HepG2 (cell line): ENCODE measurements around the gene SLC10A1. TPM values are rescaled to one million over a fixed set of nuclear protein-coding genes. Genes with fewer than 3 reads are reported as not detected.

Source experiments
- AHDC1 ChIP-seq: sonication (generic); formaldehyde crosslinking; IDR thresholded peaks from 2 replicates; pipeline ENCODE4 v1.5.1; 2020; ENCODE audit warnings: mild to moderate bottlenecking, missing genetic modification reagents, borderline replicate concordance
- CBX1 ChIP-seq: IDR thresholded peaks from one replicate; pipeline ENCODE4 v1.6.1; 2016; ENCODE audit warnings: antibody characterized with exemption, low read depth
- ELF3 ChIP-seq: IDR thresholded peaks from 2 replicates; pipeline ENCODE4 v1.6.1; 2016; ENCODE audit warnings: missing genetic modification reagents, missing compliant biosample characterization
- FOXJ3 ChIP-seq: sonication (generic); formaldehyde crosslinking; IDR thresholded peaks from 2 replicates; pipeline ENCODE4 v1.4.0; 2020; ENCODE audit warnings: missing genetic modification reagents, mild to moderate bottlenecking, borderline replicate concordance
- LCORL ChIP-seq, 2 experiments: fragments of 450-650 bp in 1 of 2; sonication (generic) in 1 of 2; formaldehyde crosslinking in 1 of 2; IDR thresholded peaks; 2 replicates each; pipeline versions ENCODE4 v1.5.0 to v1.6.1; 2017 to 2020; ENCODE audit warnings: antibody characterized with exemption in 1 of 2, missing genetic modification reagents in 1 of 2
- POLR2G ChIP-seq: fragments of 200-400 bp; formaldehyde crosslinking; IDR thresholded peaks from 2 replicates; pipeline ENCODE4 v1.6.1; 2018; ENCODE audit warnings: mild to moderate bottlenecking, low read depth, low read length, moderate library complexity
- RARA ChIP-seq: IDR thresholded peaks from 2 replicates; pipeline ENCODE4 v1.6.1; 2016; ENCODE audit warnings: missing genetic modification reagents, missing compliant biosample characterization
- ZBTB7B ChIP-seq: sonication (generic); formaldehyde crosslinking; IDR thresholded peaks from 2 replicates; pipeline ENCODE4 v1.4.0; 2020; ENCODE audit warnings: missing genetic modification reagents
- ZFX ChIP-seq: sonication (generic); formaldehyde crosslinking; IDR thresholded peaks from 2 replicates; pipeline ENCODE4 v1.4.0; 2020; ENCODE audit warnings: mild to moderate bottlenecking, low read depth, missing genetic modification reagents, moderate library complexity
- ZNF136 ChIP-seq: sonication (generic); formaldehyde crosslinking; IDR thresholded peaks from 2 replicates; pipeline ENCODE4 v1.8.1; 2022; ENCODE audit warnings: low read depth, mild to moderate bottlenecking, moderate library complexity, missing genetic modification reagents
- ZNF605 ChIP-seq: sonication (generic); formaldehyde crosslinking; IDR thresholded peaks from 2 replicates; pipeline ENCODE4 v1.8.0; 2022; ENCODE audit warnings: mild to moderate bottlenecking, missing genetic modification reagents
- ZNF644 ChIP-seq: IDR thresholded peaks from 2 replicates; pipeline ENCODE4 v1.6.1; 2016; ENCODE audit warnings: low read depth
- ZNF678 ChIP-seq: sonication (generic); formaldehyde crosslinking; IDR thresholded peaks from 2 replicates; pipeline ENCODE4 v1.4.0; 2020; ENCODE audit warnings: mild to moderate bottlenecking, missing genetic modification reagents
- ZNF772 ChIP-seq: sonication (generic); formaldehyde crosslinking; IDR thresholded peaks from 2 replicates; pipeline ENCODE4 v1.5.0; 2020; ENCODE audit warnings: mild to moderate bottlenecking, missing genetic modification reagents
- ZSCAN29 ChIP-seq: sonication (generic); formaldehyde crosslinking; conservative IDR thresholded peaks from 2 replicates; pipeline ENCODE4 v1.4.0; 2020; ENCODE audit warnings: mild to moderate bottlenecking, missing genetic modification reagents
- polyA plus RNA-seq, 8 experiments: library from polyadenylated mRNA; depleted of rRNA in 3 of 8; stranded (reverse) in 7 of 8; unstranded in 1 of 8; fragments of >200 nt; fragmentation: Illumina TruSeq in 4 of 8; extraction: Trizol in 4 of 8; gene quantifications; 2 replicates each; pipeline versions ENCODE4 v1.2.1 to v1.2.3, GENCODE V29; 2011 to 2016; ENCODE audit warnings: low read depth in 4 of 8, missing spikeins in 1 of 8, mixed read lengths in 1 of 8; ENCODE audit not compliant: insufficient read depth in 1 of 8
- total RNA-seq, 5 experiments: library from RNA; depleted of rRNA; stranded (reverse); fragments of >200 nt; fragmentation: Illumina TruSeq; extraction: Trizol; gene quantifications; 2 replicates each; pipeline ENCODE4 v1.2.3, GENCODE V29; 2016; ENCODE audit warnings: low read depth in 1 of 5
- TF ChIP-seq, protein P1 (sequence below): sonication (generic); formaldehyde crosslinking; IDR thresholded peaks from 2 replicates; pipeline ENCODE4 v1.4.0; 2020; ENCODE audit warnings: missing genetic modification reagents, mild to moderate bottlenecking, borderline replicate concordance
- TF ChIP-seq, protein P2 (sequence below): sonication (generic); formaldehyde crosslinking; IDR thresholded peaks from 2 replicates; pipeline ENCODE4 v1.8.0; 2022; ENCODE audit warnings: mild to moderate bottlenecking, missing genetic modification reagents; ENCODE audit not compliant: insufficient replicate concordance
- TF ChIP-seq, protein P3 (sequence below): sonication (generic); formaldehyde crosslinking; IDR thresholded peaks from 2 replicates; pipeline ENCODE4 v1.4.0; 2020; ENCODE audit warnings: mild to moderate bottlenecking, missing genetic modification reagents

The SLC10A1 gene
- total and polyA plus RNA-seq, 2 of the 13 experiments (the other 11 are each of a cell fraction or from before 2014, with no cell fraction given) = 0.17 TPM; not detected in 1

DNA sequence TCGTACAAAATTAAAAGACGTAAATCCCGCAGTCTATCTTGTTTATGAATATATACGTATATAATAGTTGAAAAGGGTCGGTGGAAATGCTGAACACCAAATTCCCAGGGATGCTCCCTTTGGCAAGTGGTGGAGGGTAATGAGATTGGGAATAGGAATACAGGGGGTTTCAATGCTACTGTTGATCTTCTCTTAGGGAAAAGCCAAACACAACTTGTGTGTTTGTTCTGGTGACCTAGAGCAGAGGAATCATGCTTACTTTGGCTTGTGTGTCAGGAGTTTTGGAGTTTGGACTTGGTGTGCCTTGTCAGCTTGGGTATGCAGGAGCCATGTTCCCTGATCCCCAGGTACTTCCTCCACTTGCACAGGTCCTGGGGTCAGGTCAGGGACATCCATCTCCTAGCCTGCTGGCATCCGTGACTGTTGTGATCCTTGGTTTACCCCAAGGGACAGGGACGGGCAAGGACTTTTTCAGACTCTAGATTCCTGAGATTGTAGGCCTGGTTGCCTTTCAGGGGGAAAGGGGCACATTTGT is 4.1 kb downstream of the SLC10A1 start (continued):
- TF ChIP-seq, protein P1, sequence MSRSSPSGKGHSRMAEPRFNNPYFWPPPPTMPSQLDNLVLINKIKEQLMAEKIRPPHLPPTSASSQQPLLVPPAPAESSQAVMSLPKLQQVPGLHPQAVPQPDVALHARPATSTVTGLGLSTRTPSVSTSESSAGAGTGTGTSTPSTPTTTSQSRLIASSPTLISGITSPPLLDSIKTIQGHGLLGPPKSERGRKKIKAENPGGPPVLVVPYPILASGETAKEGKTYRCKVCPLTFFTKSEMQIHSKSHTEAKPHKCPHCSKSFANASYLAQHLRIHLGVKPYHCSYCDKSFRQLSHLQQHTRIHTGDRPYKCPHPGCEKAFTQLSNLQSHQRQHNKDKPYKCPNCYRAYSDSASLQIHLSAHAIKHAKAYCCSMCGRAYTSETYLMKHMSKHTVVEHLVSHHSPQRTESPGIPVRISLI = 0 out of 2 replicates have a peak, but pooled peaks have one; percentile 33
- TF ChIP-seq ZNF136 (CRISPR knock-in tag) (0 out of 2 replicates have a peak, but pooled peaks have one; percentile 65), ZNF772 (CRISPR knock-in tag) (0 out of 2 replicates have a peak, but pooled peaks have one; percentile 38), POLR2G (no peak), FOXJ3 (CRISPR knock-in tag) (peak; percentile 26; the same call in 1 of the 2 replicates), RARA (CRISPR knock-in tag) (peak; percentile 94), ZBTB7B (CRISPR knock-in tag) (peak; percentile 56; the same call in 1 of the 2 replicates), ZFX (CRISPR knock-in tag) (peak; percentile 43; the same call in 1 of the 2 replicates), ZNF644 (CRISPR knock-in tag) (peak; percentile 99), ELF3 (CRISPR knock-in tag) (peak; percentile 93), ZNF605 (peak; percentile 68; the same call in 1 of the 2 replicates), AHDC1 (CRISPR knock-in tag) (peak; percentile 94), LCORL (IDR thresholded peaks at IDR 0.05) (no peak), LCORL (CRISPR knock-in tag; IDR thresholded peaks at IDR 0.05) (peak; percentile 95), CBX1 (peak; percentile 23), ZNF678 (CRISPR knock-in tag) (no peak), ZSCAN29 (CRISPR knock-in tag) (no peak)
- TF ChIP-seq, protein P2, sequence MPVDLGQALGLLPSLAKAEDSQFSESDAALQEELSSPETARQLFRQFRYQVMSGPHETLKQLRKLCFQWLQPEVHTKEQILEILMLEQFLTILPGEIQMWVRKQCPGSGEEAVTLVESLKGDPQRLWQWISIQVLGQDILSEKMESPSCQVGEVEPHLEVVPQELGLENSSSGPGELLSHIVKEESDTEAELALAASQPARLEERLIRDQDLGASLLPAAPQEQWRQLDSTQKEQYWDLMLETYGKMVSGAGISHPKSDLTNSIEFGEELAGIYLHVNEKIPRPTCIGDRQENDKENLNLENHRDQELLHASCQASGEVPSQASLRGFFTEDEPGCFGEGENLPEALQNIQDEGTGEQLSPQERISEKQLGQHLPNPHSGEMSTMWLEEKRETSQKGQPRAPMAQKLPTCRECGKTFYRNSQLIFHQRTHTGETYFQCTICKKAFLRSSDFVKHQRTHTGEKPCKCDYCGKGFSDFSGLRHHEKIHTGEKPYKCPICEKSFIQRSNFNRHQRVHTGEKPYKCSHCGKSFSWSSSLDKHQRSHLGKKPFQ = peak; percentile 28
- TF ChIP-seq, protein P3, sequence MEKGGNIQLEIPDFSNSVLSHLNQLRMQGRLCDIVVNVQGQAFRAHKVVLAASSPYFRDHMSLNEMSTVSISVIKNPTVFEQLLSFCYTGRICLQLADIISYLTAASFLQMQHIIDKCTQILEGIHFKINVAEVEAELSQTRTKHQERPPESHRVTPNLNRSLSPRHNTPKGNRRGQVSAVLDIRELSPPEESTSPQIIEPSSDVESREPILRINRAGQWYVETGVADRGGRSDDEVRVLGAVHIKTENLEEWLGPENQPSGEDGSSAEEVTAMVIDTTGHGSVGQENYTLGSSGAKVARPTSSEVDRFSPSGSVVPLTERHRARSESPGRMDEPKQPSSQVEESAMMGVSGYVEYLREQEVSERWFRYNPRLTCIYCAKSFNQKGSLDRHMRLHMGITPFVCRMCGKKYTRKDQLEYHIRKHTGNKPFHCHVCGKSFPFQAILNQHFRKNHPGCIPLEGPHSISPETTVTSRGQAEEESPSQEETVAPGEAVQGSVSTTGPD (CRISPR knock-in tag) = peak; percentile 91
